DND-41 (cell line): ENCODE results near the gene GSN.

Source experiments
- ATAC-seq: fragments of 200-7000 bp; cut with Tn5 transposase; 3 replicates; pipeline ENCODE4 v1.9.1; 2021; ENCODE audit warnings: low read depth; ENCODE audit not compliant: insufficient read depth
- DNase-seq: peaks from one replicate; pipeline ENCODE4 v3.0.0-alpha.2; 2020
- H2AFZ ChIP-seq: 2 replicates; pipeline ENCODE4 v1.6.0; 2012; ENCODE audit warnings: low read depth, low read length
- H3K27ac ChIP-seq: 2 replicates; pipeline ENCODE4 v1.5.1; 2012; ENCODE audit warnings: low read length, inconsistent platforms
- H3K27me3 ChIP-seq: fragments of 200-600 bp; sonication (generic); 2 replicates; pipeline ENCODE4 v1.6.0; 2012; ENCODE audit warnings: low read length, mild to moderate bottlenecking, inconsistent platforms; ENCODE audit not compliant: insufficient read depth, poor library complexity
- H3K36me3 ChIP-seq: 2 replicates; pipeline ENCODE4 v1.5.1; 2012; ENCODE audit warnings: low read length, inconsistent platforms; ENCODE audit not compliant: insufficient read depth
- H3K4me1 ChIP-seq: 2 replicates; pipeline ENCODE4 v1.5.1; 2012; ENCODE audit warnings: mild to moderate bottlenecking, low read length; ENCODE audit not compliant: insufficient read depth
- H3K4me2 ChIP-seq: 2 replicates; pipeline ENCODE4 v1.6.0; 2012; ENCODE audit warnings: mild to moderate bottlenecking, moderate library complexity, low read length, inconsistent platforms; ENCODE audit not compliant: insufficient read depth
- H3K4me3 ChIP-seq, 2 experiments: fragments of 200-600 bp in 1 of 2; shearing (Covaris generic) in 1 of 2; 2 replicates each; pipeline ENCODE4 v1.5.1; 2012 to 2016; ENCODE audit warnings: inconsistent platforms in 2 of 2, low read length in 2 of 2, mild to moderate bottlenecking in 2 of 2, low read depth in 1 of 2, moderate library complexity in 1 of 2
- H3K79me2 ChIP-seq: 2 replicates; pipeline ENCODE4 v1.6.0; 2012; ENCODE audit warnings: low read length, inconsistent platforms; ENCODE audit not compliant: insufficient read depth
- H3K9ac ChIP-seq: 2 replicates; pipeline ENCODE4 v1.6.0; 2012; ENCODE audit warnings: low read depth, mild to moderate bottlenecking, inconsistent platforms, low read length, moderate library complexity
- H3K9me3 ChIP-seq: 2 replicates; pipeline ENCODE4 v1.5.1; 2012; ENCODE audit warnings: low read length, moderate library complexity, mild to moderate bottlenecking, inconsistent platforms; ENCODE audit not compliant: insufficient read depth, severe bottlenecking
- H4K20me1 ChIP-seq: 2 replicates; pipeline ENCODE4 v1.6.0; 2012; ENCODE audit warnings: low read length; ENCODE audit not compliant: insufficient read depth
- CTCF ChIP-seq: IDR thresholded peaks from 2 replicates; pipeline ENCODE4 v1.5.1; 2012; ENCODE audit warnings: borderline replicate concordance, low read length, moderate library complexity, mild to moderate bottlenecking; ENCODE audit not compliant: poor library complexity, severe bottlenecking; ENCODE audit errors: extremely low read depth
- EZH2 ChIP-seq: IDR thresholded peaks from 3 replicates; pipeline ENCODE4 v1.6.1; 2012; ENCODE audit warnings: borderline replicate concordance, low read depth, mild to moderate bottlenecking, moderate library complexity, low read length, inconsistent platforms; ENCODE audit not compliant: severe bottlenecking

Gene GSN

GRCh38 chr9:121260457-121261106, 7.4 kb upstream of the GSN start:
- Histone ChIP-seq H3K4me3 (no peak overlapping the region), H4K20me1 (no peaks in the 10 kb centered on the region), H3K27ac (no peak overlapping the region), H3K79me2 (no peaks in the 10 kb centered on the region), H3K9me3 (no peaks in the 10 kb centered on the region), H3K4me2 (no peak overlapping the region), H3K36me3 (no peaks in the 10 kb centered on the region), H3K4me1 (no peaks in the 10 kb centered on the region), H3K9ac (no peak overlapping the region), H3K27me3 (peaks cover 6% of the 10 kb centered on the region), H2AFZ (no peak overlapping the region)
- DNase-seq = no peak
- TF ChIP-seq CTCF (no peak), EZH2 (no peak)
- ATAC-seq = no peak

DNA sequence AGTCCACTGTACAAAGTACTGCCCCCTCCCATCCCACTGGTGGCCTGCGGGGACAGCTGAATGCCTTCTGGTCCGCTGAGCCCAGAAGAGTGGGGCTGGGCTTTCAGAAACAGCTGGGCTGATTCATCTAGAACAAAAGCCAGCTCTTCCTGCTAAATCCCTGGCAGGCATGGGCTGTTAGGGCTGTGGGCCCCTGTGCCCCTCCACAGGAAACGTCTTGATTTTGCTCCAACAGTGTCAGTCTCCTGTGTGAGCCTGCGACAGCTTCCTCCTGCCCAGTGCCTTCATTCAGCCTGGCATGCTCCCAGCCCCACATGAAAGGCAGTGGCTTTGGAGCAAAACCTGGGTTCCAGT, 6.9 kb upstream of the GSN start:
- Histone ChIP-seq H3K4me1 (no peaks in the 10 kb centered on the region), H3K79me2 (no peaks in the 10 kb centered on the region), H3K4me2 (no peak overlapping the region), H3K27ac (no peak overlapping the region), H3K27me3 (peaks cover 6% of the 10 kb centered on the region), H2AFZ (no peak overlapping the region), H3K4me3 (no peak overlapping the region), H3K9me3 (no peaks in the 10 kb centered on the region), H3K9ac (no peak overlapping the region), H3K36me3 (no peaks in the 10 kb centered on the region), H4K20me1 (no peaks in the 10 kb centered on the region)
- DNase-seq (no peak), ATAC-seq (no peak)
- TF ChIP-seq EZH2 (no peak), CTCF (no peak)

- no peak overlapping the region for H3K27ac ChIP-seq
- H3K9me3 ChIP-seq = no peaks in the 10 kb centered on the region
- H3K4me3 ChIP-seq = no peak overlapping the region
- no peak overlapping the region for H3K4me2 ChIP-seq
- H3K9ac ChIP-seq = no peak overlapping the region
- H3K27me3 ChIP-seq = peaks cover 6% of the 10 kb centered on the region
- H4K20me1 ChIP-seq = no peaks in the 10 kb centered on the region
- TF ChIP-seq EZH2 = no peak
- TF ChIP-seq CTCF = no peak
- ATAC-seq (no peak), DNase-seq (no peak)
- H2AFZ ChIP-seq = no peak overlapping the region
- H3K79me2 ChIP-seq = no peaks in the 10 kb centered on the region
- H3K36me3 ChIP-seq = no peaks in the 10 kb centered on the region
- no peaks in the 10 kb centered on the region for H3K4me1 ChIP-seq
These were observed 6.2 kb upstream of the GSN start for GRCh38 chr9:121261755-121262154.
